DMS53 treated with DMSO at 0.1 percent for 48 hours (cell line): ENCODE measurements around the gene RPS2.
"Not testable (repeated sequence)": the region's sequence is repeated elsewhere in the genome, so short reads cannot be mapped to it uniquely, and the experiment has no call there.

ENCODE experiments used
- DNase-seq: peaks from one replicate; lab custom pipeline; 2025; ENCODE audit not compliant: unreplicated experiment; lab: John Stamatoyannopoulos, UW

Gene RPS2

DNA sequence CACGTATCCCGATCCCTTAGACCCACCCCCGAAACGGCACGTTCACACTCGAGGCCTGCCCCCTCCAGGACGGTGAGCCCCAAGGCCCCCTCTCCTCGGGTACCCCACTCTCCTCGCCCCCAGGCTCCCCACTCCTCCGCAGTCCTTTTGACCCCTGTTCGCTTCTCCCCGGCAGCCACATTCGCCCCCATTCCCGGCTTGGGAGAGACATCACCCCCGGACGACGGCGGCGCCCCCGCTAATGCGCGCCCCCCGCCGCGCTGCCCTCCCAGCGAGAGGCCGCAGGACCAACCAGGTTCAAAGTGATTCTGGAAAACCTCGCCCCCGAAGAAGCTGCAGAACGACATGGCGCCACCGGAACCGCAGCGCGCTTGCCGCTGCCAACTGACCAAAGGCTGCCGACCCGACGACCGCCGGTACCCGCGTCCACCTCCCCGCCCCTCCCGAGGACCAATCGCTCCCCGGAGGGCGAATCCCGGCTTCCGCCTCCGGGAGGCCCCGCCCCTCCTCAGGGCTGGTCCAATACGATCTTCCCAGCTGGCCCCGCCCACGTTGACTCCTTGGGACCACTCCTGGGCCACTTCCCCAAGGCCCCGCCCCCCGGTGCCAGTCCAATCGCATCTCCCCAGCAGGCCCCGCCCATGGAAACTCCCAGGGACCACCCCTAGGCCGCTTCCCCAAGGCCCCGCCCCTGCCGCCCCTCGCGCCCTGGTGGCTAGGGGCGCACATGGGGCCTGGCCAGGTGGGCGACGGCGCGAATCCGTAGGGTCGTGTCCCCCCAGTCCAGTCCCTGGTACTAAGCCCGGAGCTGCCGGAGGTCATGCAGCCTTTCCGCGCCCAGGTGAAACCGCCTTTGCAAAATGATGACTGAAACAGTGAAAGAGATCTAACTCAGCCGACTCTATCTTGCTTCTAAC is 21.6 kb downstream of the RPS2 start, which contains the start of gene MSRB1:
Gene MSRB1, minus strand, starts transcription at position 390 of the 917 bp plus-strand sequence. Its CDS starts 43 bp downstream, at position 347.
- DNase-seq, result peak; percentile 94

DNA sequence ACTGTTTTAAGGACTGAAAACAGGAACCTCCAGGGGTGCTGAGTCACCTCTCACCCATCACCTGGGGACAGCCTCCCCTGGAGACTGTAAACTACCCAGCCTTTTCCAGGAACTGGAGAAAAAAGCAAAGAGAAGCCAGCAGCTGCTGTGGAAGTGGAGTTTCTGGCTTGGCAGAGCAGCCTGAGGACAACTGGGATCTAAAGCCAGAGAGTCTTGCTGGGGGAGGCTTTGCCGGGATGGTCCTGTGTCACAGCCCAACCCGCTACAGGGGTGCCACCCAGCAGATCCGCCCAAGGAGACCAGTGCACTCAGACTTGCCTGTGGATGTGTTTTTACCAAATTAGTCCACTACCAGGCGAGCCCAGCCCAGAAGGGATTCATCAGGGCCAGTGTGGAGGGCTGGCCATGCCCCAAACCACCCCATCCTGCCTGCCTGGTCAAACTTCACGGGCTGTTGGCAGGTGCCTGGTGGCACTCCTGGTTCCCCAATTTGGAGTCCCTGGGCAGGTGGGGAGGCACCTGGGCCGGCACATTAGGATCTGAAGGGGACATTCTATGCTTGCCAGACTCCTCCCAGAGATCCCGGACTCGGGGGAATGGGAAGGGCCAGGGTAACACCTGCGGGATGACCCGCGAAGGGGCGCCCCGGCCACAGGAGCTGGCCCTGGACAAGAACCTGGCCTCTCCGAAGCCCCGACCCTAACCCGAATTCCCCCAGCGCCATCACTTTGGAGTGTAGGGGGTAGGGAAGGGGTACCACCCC is 22.4 kb downstream of the RPS2 start:
- DNase-seq, result no peak

- DNase-seq, result peak; percentile 50
Measured at GRCh38 chr16:1941162-1942046, 23.2 kb downstream of the RPS2 start.

- peak; percentile 61 for DNase-seq
Measured at GRCh38 chr16:1940273-1941161, 24.1 kb downstream of the RPS2 start.

- not testable (repeated sequence) for DNase-seq
Measured at GRCh38 chr16:1939833-1940232, 24.8 kb downstream of the RPS2 start.

DNA sequence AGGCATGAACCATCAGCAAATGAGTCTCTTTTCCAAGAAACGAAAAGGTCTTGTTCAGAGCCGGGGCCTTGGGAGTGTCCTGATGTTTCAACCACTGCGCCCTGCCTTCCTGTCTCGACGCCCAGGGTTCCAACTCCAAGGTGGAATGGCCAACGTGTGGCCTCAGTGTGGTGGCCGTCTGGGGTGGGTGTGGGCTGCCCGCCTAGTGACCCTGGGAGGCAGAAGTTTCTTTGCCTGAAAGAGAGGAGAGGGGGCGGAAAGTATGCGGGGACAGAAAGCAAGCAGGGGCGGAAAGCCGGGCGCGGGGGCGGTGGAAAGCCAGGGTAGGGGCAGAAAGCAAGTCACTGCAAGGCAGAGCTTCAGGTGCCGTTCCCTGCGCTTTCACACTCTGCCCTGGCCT is 25.7 kb downstream of the RPS2 start:
- no peak for DNase-seq

- DNase-seq, result no peak
Measured at GRCh38 chr16:1938316-1938715, 26.3 kb downstream of the RPS2 start.

- DNase-seq, result no peak
Measured at GRCh38 chr16:1936945-1937479, 27.6 kb downstream of the RPS2 start.

DNA sequence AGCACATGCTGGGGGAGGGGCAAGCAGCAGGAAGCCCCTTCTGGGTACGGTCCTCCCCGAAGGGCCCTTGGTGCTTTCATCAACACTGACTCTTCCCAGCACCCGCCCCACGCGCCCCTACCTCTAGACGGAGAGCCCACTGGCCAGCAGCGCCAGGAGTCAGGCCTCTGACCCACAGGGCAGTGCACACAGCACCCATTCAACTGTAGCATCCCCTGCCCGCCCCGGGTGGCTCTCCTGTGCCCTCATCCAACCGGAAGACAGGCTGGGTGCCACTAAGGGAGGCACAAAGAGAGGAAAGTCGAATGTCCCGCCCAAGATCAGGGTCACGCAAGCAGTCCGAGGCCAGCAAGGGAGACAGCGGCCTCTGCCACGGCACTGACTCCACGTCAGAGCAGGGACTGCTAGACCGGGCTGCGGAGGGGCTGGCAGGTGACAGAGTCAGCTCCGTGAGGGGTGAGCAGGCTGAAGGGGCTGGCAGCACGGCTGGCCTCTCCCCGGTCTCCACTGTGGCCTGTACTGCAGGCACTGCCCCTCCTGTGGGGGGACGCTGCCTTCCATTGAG is 31.4 kb downstream of the RPS2 start:
- no peak for DNase-seq

- DNase-seq, result peak; percentile 24
Measured at GRCh38 chr16:1932050-1933028, 32.3 kb downstream of the RPS2 start.

DNA sequence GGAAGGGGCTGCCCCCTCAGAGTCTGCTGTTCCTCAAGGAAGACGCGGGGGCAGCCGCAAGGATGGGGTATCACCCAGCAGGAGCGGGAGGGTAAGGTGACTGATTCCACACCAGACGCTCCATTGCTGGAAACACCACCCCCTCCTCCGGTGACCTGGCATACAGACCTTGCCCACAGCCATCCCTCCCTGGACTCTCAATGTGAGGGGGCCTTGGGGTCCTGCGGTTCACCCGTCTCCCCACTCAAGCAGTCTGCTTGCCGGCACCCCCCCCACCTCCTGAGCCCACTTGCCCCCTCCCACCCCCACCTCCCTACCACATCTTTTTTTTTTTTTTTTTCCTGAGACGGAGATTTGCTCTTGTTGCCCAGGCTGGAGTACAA is 34.3 kb downstream of the RPS2 start:
- no peak for DNase-seq

DNA sequence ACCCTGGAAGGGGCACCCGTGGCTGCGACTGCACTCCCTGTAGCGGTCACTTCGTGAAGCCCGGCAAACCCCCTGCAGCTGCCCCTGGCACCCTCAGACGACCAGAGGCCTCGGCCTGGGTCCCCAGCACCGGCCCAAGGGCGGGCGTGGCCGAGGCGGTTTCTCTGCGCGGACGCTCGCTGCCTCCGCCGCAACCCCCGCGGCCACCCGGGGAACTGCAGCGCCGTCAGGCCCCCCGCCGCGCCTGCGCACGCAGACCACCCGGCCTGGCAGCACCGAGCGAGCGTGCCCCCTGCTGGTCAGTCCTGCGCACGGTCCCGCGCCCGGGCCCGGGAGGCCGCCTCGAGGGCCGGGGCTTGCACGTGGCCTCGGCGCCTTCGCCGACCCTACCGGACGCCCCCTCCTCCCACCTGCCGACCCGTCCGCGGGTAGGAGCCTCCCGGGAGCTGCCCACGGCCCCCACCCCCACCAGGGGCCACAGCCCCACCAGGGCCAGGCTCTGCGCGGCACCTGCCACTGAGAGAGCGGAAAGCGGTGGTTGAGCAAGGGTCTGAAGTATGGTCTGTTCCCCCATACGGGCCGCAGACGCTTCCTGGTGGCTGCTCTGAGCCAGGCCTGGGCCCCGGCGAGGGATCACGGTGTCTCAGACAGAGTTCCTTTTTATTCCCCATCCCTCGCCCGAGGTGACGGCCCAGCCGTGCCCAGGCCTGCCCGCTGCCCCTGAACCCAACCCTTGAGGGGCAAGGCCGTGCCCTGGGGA is 34.9 kb downstream of the RPS2 start:
- DNase-seq, result peak; percentile 44

GRCh38 chr16:1929105-1929504 is 35.5 kb downstream of the RPS2 start:
- DNase-seq, result peak; percentile 23

GRCh38 chr16:1926271-1926670 is 38.4 kb downstream of the RPS2 start:
- no peak for DNase-seq

DNA sequence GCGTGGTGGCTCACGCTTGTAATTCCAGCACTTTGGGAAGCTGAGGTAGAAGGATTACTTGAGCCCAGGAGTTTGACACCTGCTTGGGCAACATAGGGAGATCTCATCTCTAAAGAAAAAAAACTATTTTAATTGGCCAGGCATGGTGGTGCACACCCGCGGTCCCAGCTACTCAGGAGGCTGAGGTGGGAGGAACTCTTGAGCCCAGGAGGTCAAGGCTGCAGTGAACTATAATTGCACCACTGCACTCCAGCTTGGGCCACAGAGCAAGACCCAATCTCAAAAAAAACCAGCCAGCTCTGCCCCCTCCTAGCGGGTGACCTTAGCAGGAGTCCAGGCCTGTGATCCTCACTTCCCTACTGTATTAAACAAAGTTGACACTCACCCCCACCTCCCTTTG is 40.5 kb downstream of the RPS2 start:
- DNase-seq, result no peak

DNA sequence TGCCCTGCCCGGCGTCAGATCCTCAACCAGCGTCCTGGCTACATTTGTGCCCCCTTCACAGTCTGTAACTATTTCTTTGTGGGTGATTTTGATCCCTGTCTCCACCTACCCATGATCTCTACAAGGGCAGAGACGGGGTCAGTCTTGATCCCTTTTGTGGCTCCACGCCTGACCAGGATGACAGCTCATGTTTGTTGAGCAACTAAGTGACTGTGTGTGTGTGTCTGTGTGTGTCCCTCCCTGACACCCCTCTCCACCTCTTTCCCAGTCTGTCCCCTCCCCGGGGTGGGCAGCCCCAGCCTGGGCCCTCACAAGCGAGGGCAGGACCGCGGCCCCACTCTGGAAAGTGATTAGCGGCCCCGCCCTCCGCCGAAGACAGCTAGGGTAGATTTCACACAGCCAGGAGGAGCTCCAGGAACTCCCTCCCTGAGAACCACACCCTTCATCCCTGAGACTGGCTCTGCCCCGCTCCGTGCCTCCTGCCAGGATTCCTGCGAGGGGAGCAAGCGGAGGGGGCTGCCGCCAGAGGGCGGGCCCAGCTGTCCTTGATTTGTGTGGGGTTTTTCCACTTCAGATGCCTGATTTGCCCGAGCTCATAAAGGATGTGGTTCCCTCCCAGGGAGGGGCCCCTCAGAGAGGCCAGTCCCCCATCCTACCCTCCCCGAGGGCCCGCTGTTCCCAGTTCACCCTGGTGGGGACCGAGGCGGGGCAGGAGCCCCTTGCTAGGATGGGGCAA is 41.2 kb downstream of the RPS2 start:
- no peak for DNase-seq

DNA sequence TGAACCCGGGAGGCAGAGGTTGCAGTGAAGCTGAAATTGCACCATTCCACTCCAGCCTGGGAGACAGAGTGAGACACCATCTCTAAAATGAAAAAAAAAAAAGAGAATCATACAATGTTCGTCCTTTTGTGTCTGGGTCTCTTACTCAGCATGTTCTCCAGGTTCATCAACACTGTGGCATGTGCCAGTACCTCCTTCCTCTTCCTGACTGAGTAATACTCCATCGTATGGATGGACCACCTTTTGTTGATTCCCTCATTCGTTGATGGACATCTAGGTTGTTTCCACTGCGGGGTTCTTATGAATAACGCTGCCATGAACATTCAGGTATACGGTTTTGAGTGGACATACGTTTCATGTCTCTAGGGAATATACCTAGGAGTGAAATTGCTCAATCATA is 42.3 kb downstream of the RPS2 start:
- no peak for DNase-seq
